ENCODE data around the gene VAMP7. TPM values are rescaled to one million over a fixed set of nuclear protein-coding genes. Genes with fewer than 3 reads are reported as not detected.
"Not testable (repeated sequence)": the region's sequence is repeated elsewhere in the genome, so short reads cannot be mapped to it uniquely, and the experiment has no call there.

VAMP7 gene
- total and polyA plus RNA-seq, 8 donors, result 6.4 to 39.7 (median 20.3) TPM

DNA sequence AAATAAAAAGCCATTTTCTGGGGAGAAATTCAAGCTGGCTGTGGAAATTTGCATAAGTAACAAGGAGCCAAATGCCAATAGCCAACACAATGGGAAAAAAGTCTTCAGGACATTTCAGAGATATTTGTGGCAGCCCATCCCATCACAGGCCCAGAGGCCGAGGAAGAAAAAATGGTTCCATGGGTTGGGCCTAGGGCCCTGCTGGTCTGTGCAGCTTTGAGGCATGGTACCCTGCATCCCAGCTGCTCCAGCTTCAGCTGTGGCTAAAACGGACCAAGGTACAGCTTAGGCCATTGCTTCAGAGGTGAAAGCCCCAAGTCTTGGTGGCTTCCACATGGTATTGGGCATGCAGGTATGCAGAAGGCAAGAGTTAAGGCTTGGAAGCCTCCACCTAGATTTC lies 102.2 kb downstream of the VAMP7 start:
- Histone ChIP-seq H3K9me3 (peaks cover 3 to 26% (median 21%) of the 10 kb centered on the region in 4 donors), H3K4me3 (no peak overlapping the region), H3K4me1 (no peaks in the 10 kb centered on the region), H3K27ac (no peak overlapping the region), H3K36me3 (no peaks in the 10 kb centered on the region), H3K27me3 (no peaks in the 10 kb centered on the region)
- 65 to 77% (median 73%) methylated on average over 2 of the region's 2 CpGs for WGBS, 5 donors
- DNase-seq, result no peak
- TF ChIP-seq POLR2A (IDR thresholded peaks at IDR 0.05), result no peak
- no peak for TF ChIP-seq POLR2AphosphoS5 (IDR thresholded peaks at IDR 0.05)
- TF ChIP-seq, protein P1, sequence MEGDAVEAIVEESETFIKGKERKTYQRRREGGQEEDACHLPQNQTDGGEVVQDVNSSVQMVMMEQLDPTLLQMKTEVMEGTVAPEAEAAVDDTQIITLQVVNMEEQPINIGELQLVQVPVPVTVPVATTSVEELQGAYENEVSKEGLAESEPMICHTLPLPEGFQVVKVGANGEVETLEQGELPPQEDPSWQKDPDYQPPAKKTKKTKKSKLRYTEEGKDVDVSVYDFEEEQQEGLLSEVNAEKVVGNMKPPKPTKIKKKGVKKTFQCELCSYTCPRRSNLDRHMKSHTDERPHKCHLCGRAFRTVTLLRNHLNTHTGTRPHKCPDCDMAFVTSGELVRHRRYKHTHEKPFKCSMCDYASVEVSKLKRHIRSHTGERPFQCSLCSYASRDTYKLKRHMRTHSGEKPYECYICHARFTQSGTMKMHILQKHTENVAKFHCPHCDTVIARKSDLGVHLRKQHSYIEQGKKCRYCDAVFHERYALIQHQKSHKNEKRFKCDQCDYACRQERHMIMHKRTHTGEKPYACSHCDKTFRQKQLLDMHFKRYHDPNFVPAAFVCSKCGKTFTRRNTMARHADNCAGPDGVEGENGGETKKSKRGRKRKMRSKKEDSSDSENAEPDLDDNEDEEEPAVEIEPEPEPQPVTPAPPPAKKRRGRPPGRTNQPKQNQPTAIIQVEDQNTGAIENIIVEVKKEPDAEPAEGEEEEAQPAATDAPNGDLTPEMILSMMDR (IDR thresholded peaks at IDR 0.05), result no peak
- TF ChIP-seq EP300 (IDR thresholded peaks at IDR 0.05), result no peak
- intact Hi-C loops (cut with DNase I; ENCODE audit: low total_unique reads), result no loop called here

DNA sequence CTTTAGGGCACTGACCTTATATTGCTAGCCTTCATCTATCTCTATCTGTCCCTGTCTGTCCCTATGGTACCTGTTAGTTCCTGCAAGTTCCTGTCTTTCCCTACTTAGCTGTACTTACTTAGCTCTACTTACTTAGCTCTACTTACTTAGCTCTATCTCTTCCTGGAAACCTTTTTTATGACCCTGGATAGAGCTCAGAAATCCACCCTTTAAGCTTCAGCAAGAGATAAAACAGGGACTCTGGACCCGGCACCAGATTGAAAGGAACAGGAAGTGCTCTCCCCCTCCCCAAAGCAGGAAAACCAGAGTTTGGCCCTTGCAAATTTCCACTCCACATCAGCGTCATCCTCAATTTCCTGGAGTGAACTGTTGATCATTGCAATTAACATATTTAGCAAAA lies 104.1 kb downstream of the VAMP7 start:
- no peaks in the 10 kb centered on the region for H3K27me3 ChIP-seq
- H3K4me1 ChIP-seq, result no peaks in the 10 kb centered on the region
- DNase-seq, result no peak
- 51 to 67% (median 55%) methylated on average over 2 of the region's 2 CpGs for WGBS, 5 donors
- H3K27ac ChIP-seq, result no peak overlapping the region
- H3K9me3 ChIP-seq, result peaks cover 3 to 26% (median 21%) of the 10 kb centered on the region in 4 donors
- intact Hi-C loops (cut with DNase I; ENCODE audit: low total_unique reads), result no loop called here
- H3K36me3 ChIP-seq, result no peaks in the 10 kb centered on the region
- no peak for TF ChIP-seq POLR2AphosphoS5 (IDR thresholded peaks at IDR 0.05)
- TF ChIP-seq POLR2A (IDR thresholded peaks at IDR 0.05), result no peak
- H3K4me3 ChIP-seq, result no peak overlapping the region

DNA sequence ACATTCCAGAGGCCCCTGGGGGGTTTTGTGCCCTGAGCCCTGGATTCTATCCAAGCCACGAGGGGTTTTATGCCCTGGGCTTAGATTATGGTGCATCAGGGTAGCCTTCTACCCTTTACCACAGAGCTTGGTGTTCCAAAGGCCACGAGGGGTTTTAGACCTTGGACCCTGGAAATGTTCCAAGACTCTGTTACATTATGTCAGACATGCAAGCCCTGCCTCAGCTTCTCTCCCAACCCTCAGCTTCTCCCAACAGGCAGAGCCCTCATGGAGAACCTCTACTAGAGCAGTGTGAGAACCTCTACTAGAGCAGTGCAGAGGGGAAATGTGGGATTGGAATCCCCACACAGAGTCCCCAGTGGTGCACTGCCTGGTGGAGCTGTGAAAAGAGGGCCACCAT lies 105.8 kb downstream of the VAMP7 start:
- H3K36me3 ChIP-seq; DNase-seq; H3K4me1 ChIP-seq; intact Hi-C loops (cut with DNase I; ENCODE audit: low total_unique reads); H3K27ac ChIP-seq; H3K27me3 ChIP-seq; H3K4me3 ChIP-seq: not testable (repeated sequence)
- WGBS, 5 donors, result 17 to 42% (median 23%) methylated on average over 2 of the region's 2 CpGs
- H3K9me3 ChIP-seq, result peaks cover 3 to 26% (median 21%) of the 10 kb centered on the region in 4 donors

DNA sequence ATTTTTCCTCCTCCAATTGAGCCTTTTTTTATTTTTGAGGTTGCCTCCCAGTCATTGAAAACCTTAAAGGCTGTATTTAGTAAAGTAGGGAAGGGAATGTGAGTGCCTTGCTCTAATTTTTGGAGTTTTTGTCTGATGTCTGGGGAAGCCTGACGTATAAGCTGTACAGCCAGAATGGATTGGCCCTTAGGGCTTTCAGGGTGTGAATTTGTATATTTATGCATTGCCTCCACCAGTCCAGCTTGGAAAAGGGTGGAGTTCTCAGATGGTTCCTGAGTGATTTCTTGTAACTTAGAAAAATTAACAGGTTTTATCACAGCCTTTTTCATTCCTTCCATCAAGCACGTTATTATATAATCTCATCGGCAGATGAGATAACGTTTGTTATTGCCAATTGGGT lies 107.7 kb downstream of the VAMP7 start:
- TF ChIP-seq EP300 (IDR thresholded peaks at IDR 0.05) (no peak), POLR2AphosphoS5 (IDR thresholded peaks at IDR 0.05) (no peak), POLR2A (IDR thresholded peaks at IDR 0.05) (no peak)
- H3K36me3 ChIP-seq, result no peaks in the 10 kb centered on the region
- 62 to 83% (median 78%) methylated on average over 4 of the region's 4 CpGs for WGBS, 5 donors
- no peak overlapping the region for H3K27ac ChIP-seq
- no peak for DNase-seq
- no peaks in the 10 kb centered on the region for H3K27me3 ChIP-seq
- peaks cover 3 to 13% (median 7%) of the 10 kb centered on the region in 4 donors for H3K9me3 ChIP-seq
- no peak overlapping the region for H3K4me3 ChIP-seq
- no peaks in the 10 kb centered on the region for H3K4me1 ChIP-seq
- intact Hi-C loops (cut with DNase I; ENCODE audit: low total_unique reads), result no loop called here

Small RNA genes within 50 kb of the gene (small RNA-seq; reads per million reads assigned to genes)
- 0 reads per million in 4 donors for gene DPH3P2

Other genes starting within 250 kb of the VAMP7 start
- 1 to 10 TPM in 2 of 5 donors, under 1 TPM in 2, not detected in 1; 0.37 to 9.8 (median 2.0) TPM for gene IL9R, start 116.4 kb downstream of the VAMP7 start, total RNA-seq
- under 1 TPM in 2 of 3 donors, not detected in 1; 0.25 to 0.61 TPM for gene IL9R, start 116.4 kb downstream of the VAMP7 start, polyA plus RNA-seq